GM18502 (cell line): ENCODE measurements around the gene SLC4A11.
A peak's percentile ranks its signal among the peaks of the same experiment; 100 is the strongest.
"Not testable (repeated sequence)": the region's sequence is repeated elsewhere in the genome, so short reads cannot be mapped to it uniquely, and the experiment has no call there.

Experiments used
- ATAC-seq: cut with Tn5 transposase; IDR thresholded peaks from one replicate; pipeline ENCODE4 v1.9.1; 2021; ENCODE audit warnings: mild to moderate bottlenecking; ENCODE audit not compliant: unreplicated experiment, poor library complexity

The SLC4A11 gene

DNA sequence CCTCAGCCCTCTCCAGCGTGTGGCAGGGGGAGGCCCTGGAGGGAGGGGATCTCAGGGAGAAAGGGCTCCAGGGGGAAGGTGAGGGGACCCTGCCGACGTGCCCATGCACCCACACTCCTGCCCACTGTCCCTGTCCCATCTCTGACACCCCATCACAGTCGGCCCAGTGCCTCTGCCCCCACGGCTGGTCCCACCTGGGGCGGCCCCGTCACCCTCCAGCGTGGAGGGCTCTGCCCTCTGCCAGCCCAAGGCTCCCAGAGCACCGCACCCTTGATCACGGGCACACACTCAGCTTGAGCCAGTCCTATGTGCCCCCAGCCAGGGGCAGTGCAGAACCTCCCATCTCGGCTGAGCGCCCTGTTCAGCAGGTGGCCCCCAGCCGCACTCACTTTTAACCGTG is 9.2 kb downstream of the SLC4A11 start:
- ATAC-seq, result no peak

DNA sequence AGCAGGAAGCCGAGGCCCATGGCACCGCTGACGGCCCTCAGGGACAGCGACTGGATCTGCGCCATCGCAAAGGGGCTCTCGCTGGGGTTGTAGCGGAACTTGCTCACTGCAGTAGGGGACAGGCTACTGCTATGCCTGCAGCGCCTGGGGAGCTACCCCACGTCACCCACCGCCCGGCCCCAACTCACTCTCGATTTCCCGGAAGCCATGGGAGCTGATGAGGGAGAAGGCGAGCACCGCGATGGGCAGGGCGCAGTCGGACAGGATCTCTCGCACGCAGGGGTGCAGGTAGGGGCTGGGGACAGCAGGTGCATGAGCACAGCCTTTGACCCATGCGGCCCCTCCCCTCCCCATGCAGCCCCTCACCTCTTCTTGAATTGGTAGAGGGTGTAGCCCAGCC is 9.8 kb downstream of the SLC4A11 start:
- ATAC-seq, result no peak

DNA sequence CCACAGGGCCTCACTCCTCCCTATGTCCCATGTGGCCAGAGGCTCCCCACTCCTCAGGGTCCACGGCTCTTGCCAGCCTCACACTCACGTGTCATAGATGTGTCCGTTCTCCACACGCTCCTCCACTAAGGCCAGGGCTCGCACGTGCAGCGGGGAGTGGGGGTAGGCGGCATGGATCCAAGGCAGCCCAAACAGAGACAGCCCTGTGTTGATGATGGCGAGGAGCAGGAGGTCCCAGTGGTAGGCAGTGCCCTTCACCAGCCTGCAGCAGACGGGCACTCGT is 10.3 kb downstream of the SLC4A11 start:
- no peak for ATAC-seq

- ATAC-seq, result no peak
Observed at GRCh38 chr20:3227936-3228749, 10.8 kb downstream of the SLC4A11 start.

GRCh38 chr20:3227506-3227905 is 11.5 kb downstream of the SLC4A11 start:
- ATAC-seq, result no peak

DNA sequence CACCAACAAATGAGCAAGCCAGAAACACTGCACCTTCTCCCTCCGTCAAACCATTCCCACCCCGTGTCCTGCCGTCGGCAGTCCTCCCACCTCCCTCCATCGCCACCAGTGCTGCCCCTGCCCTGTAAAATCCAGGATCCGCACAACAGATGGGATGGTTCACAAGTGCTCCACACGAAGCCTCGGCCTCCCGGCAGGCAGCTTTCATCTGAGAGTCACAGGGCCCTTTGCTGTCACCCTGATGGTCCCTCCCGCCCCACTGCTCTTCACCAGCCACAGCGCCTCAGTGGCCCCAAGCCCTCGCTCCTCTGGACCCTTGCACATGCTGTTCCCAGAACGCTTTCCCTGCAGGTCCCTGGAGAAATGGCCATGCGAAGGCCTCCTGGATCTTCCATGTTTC is 12.1 kb downstream of the SLC4A11 start:
- no peak for ATAC-seq

DNA sequence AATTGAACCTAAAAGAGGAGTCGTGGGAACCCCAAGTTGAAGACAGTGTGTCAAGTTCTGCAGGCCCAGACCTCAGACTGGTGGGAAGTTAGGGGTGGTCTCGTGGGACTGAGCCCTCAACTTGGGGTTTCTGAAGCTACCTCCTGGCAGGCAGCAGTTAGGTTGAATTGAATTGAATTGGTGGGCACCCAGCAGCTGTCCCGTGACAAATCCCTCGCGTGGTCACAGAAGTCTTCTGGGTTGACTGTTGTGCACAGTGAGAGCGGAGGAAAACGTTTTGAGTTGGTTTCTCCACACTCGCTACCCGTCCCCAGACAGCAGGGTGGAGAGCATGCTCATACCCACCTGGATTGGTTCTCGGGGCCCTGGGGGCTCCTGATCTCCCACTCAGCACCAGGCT is 12.9 kb downstream of the SLC4A11 start:
- no peak for ATAC-seq

DNA sequence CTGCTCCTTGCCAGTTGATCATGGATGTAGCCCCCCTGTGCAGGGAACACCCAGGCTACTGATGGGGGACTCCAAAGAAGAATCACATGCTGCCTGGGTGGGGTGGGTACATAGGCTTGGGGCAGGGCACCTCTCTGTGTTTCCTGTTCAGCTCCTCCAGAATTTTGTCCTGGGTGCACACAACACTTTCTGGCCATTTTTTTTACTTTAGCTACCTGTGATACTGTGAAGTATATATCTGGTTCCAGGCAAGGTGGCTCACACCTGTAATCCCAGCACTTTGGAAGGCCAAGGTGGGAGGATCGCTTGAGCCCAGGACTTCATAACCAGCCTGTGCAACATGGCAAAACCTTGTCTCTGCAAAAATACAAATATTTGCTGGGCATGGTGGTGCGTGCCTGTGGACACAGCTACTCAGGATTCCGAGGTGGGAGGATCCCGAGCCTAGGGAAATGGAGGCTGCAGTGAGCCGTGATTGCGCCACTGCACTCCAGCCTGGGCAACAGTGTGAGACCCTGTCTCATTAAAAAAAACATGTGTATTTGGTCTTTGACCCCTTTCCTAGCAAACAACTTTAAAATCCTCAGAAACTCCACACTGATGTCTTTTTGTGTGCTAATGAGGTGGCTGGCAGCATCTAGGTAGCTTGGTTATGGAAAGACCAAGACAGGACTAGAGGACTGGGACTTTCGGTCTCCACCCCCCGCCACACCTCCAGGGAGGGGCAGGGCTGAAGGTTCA is 14.1 kb downstream of the SLC4A11 start:
- no peak for ATAC-seq

- no peak for ATAC-seq
Observed at GRCh38 chr20:3223994-3224680, 14.9 kb downstream of the SLC4A11 start.

GRCh38 chr20:3223651-3223993 is 15.4 kb downstream of the SLC4A11 start:
- ATAC-seq, result no peak

DNA sequence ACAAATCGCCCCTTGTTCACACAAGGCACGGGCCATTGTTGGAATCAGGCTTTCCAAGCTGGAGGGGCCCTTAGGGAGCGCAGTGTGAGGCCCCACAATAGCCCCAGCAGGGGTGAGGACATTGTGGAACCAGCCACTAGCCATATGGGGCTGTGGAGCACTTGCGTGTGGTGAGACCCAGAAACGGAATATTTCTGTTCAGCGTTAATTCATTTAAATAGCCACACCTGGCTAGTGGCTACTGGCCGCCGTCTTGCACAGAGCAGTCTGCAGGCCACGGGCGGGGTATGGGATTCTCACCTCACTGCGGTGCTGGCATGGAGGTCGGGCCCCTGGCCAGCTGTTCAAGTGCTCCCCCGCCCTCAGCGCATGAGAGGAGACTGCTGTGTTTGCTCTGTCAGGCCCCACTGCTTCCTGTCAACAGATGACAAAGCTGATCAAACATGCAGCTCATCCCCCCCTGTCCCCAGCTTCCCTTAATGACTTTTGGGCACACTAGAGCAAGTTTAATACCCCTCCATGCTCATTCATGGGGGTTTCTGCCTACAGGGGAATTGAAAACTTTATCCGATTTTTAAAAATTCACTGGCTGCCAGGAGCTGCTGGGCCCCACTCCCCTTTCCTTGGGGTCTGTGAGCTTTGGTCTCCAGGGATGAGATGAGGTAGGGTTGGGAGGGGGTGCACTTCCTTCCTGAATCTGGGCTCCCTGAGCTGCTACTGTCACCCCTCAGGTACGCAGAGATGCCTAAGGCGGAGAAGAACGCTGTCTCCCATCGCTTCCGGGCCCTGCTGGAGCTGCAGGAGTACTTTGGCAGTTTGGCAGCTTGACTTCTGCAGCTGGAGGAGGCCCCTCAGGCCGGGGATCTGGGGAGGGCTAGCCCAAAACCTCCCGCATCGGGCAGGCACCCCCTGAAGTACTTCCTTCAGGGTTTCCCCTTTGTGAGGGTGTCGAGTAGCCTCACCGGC is 16.1 kb downstream of the SLC4A11 start:
- no peak for ATAC-seq

DNA sequence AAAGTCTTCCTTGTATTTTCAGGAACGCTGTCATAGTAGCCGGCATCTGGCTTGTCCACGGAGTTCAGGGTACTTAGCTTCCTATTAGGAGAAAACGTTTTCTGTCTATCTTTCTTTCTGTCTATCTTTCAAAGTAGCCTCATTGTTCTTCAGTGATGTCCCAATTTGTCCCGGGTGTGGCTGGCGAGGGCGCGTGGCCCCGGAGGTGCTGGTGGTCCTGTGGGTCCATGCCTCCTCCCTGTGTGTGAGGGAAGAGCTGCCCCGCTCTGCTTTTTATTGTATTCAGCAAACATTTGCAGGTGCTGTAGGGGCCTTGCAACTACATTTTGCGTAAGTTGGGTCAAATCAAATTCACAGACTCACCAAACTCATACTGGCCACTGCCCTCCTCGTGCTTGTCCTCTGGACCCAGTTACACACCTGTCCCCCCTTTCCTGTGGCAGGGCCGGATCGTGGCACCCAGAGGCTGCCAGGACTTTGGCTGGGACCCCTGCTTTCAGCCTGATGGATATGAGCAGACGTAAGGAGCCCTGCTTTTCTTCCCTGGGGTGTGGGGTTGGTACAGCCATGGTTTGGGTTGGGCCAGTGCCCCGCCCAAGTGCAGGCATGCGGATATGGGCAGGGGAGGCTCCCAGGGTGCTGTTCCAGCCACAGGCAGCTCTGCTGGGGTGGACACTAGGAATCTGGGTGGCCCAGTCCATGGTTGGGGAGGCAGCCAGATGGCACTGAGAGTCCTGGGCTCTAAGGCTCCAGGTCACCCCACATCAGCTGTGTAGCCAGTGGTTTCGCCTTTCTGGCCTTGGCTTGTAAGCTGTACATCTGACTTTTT is 17.4 kb downstream of the SLC4A11 start:
- ATAC-seq, result no peak

- ATAC-seq, result peak; percentile 72
Observed at GRCh38 chr20:3218307-3218988, 20.5 kb downstream of the SLC4A11 start.

GRCh38 chr20:3215359-3215917 is 23.6 kb downstream of the SLC4A11 start:
- ATAC-seq, result not testable (repeated sequence)

DNA sequence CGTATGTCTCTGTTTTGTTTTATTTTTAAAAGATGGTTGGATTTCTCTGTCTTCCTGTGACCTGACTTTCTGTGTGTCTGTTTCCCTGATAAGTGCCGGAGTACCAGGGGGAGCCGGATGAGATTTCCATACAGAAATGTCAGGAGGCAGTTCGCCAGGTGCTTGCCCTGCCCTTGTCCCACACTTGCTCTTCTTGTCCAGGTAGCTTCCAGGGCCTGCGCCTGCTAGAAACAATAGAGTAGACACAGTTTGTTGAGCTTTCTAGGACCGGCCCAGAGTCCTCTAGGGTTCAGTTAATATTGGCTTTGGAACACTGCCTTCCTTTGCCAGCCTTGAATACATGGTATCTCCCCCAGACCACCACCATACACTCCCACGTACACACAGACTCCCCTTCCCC is 25.8 kb downstream of the SLC4A11 start:
- no peak for ATAC-seq

GRCh38 chr20:3210346-3210745 is 28.6 kb downstream of the SLC4A11 start:
- no peak for ATAC-seq

GRCh38 chr20:3209946-3210317 is 29.1 kb downstream of the SLC4A11 start:
- peak; percentile 9 for ATAC-seq

DNA sequence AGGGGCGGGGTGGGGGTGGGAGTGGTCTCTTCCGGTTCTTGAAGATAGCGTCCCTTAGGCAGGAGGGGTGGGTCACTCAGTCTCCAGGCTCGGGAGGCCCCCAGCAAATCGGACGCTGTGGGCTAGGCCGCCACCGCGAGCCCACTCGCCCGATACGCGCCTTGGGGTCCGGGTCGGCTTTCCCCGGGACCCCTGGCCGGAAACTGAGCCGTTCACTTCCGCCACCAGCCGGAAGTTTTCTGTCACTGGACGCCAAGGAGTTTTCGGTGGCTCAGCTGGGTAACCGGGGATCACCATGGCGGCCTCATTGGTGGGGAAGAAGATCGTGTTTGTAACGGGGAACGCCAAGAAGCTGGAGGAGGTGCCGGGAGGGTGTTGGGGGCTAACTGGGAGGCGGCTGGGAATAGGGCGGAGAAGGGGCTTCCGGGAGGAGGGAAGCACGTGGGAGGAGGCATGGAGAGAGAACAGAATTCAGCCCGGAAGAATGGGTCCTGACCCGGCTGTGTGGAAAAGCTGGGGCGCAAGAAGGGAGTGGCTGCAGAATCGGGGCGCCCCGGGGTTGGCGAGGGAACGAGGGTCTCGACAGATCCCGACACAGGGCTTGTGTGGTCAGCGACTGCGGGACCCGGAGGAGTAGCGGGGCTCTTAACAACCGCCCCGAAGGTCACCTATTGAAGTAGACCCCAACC is 29.6 kb downstream of the SLC4A11 start, which contains the start of gene ITPA:
TSS of gene ITPA (plus strand) at position 242 of the 689 bp plus-strand sequence. CDS start at position 296, 54 bp downstream.
- ATAC-seq, result peak; percentile 48
